OCI-LY1 (cell line): ENCODE measurements around the gene CLCN7.

ENCODE experiments used
- H2AFZ ChIP-seq: fragments of 200-600 bp; sonication (generic), shearing (Covaris generic); 2 replicates; pipeline ENCODE4 v1.6.0; 2014; ENCODE audit warnings: antibody characterized with exemption, mild to moderate bottlenecking, low read length
- H3F3A ChIP-seq: fragments of 200-600 bp; sonication (generic), shearing (Covaris generic); 2 replicates; pipeline ENCODE4 v1.6.0; 2014; ENCODE audit warnings: mild to moderate bottlenecking, antibody characterized with exemption, low read length, moderate library complexity; ENCODE audit not compliant: insufficient read depth
- H3K27ac ChIP-seq: fragments of 200-600 bp; sonication (generic); 2 replicates; pipeline ENCODE4 v1.5.1; 2014; ENCODE audit warnings: low read length, mixed run types, mild to moderate bottlenecking, low read depth; ENCODE audit not compliant: poor library complexity, severe bottlenecking
- H3K27me3 ChIP-seq: fragments of 200-600 bp; sonication (generic); 2 replicates; pipeline ENCODE4 v1.6.0; 2014; ENCODE audit warnings: antibody characterized with exemption, mild to moderate bottlenecking, low read length, moderate library complexity; ENCODE audit not compliant: insufficient read depth
- H3K36me3 ChIP-seq: fragments of 200-600 bp; sonication (generic); 2 replicates; pipeline ENCODE4 v1.6.1; 2014; ENCODE audit warnings: mild to moderate bottlenecking, antibody characterized with exemption, low read length, moderate library complexity, mixed read lengths; ENCODE audit not compliant: insufficient read depth
- H3K4me1 ChIP-seq: fragments of 200-600 bp; sonication (generic); 2 replicates; pipeline ENCODE4 v1.5.1; 2014; ENCODE audit warnings: mild to moderate bottlenecking, low read length, moderate library complexity; ENCODE audit not compliant: insufficient read depth, severe bottlenecking
- H3K4me2 ChIP-seq: fragments of 200-600 bp; sonication (generic), shearing (Covaris generic); 2 replicates; pipeline ENCODE4 v1.6.1; 2014; ENCODE audit warnings: low read length
- H3K4me3 ChIP-seq: fragments of 200-600 bp; sonication (generic); 2 replicates; pipeline ENCODE4 v1.5.1; 2014; ENCODE audit warnings: low read length, low read depth, mild to moderate bottlenecking, mixed read lengths; ENCODE audit not compliant: poor library complexity, severe bottlenecking
- H3K79me2 ChIP-seq: fragments of 200-600 bp; shearing (Covaris generic); 2 replicates; pipeline ENCODE4 v1.6.1; 2016; ENCODE audit warnings: mixed run types, low read length, mixed read lengths; ENCODE audit not compliant: insufficient read depth
- H3K9ac ChIP-seq: fragments of 200-600 bp; sonication (generic), shearing (Covaris generic); 2 replicates; pipeline ENCODE4 v1.6.1; 2014; ENCODE audit warnings: mild to moderate bottlenecking, low read length, mixed read lengths
- H3K9me2 ChIP-seq: fragments of 200-600 bp; sonication (generic), shearing (Covaris generic); 2 replicates; pipeline ENCODE4 v1.6.1; 2014; ENCODE audit warnings: low read depth, mild to moderate bottlenecking, low read length, mixed read lengths
- H3K9me3 ChIP-seq: fragments of 200-600 bp; shearing (Covaris generic); 2 replicates; pipeline ENCODE4 v1.6.1; 2014; ENCODE audit warnings: low read length, mixed read lengths
- H4K20me1 ChIP-seq: fragments of 200-600 bp; sonication (generic), shearing (Covaris generic); 2 replicates; pipeline ENCODE4 v1.6.0; 2016; ENCODE audit warnings: mild to moderate bottlenecking, low read length; ENCODE audit not compliant: insufficient read depth
- EZH2 ChIP-seq: fragments of 200-600 bp; sonication (generic), shearing (Covaris generic); IDR thresholded peaks from 2 replicates; pipeline ENCODE4 v1.8.0; 2017; ENCODE audit warnings: borderline replicate concordance, mixed run types, mild to moderate bottlenecking, antibody characterized with exemption, low read length, moderate library complexity, mixed read lengths
- TF ChIP-seq, protein P1 (sequence below): fragments of 200-600 bp; sonication (generic), shearing (Covaris generic); IDR thresholded peaks from 2 replicates; pipeline ENCODE4 v1.5.1; 2017; ENCODE audit warnings: mild to moderate bottlenecking, antibody characterized with exemption, low read length, moderate library complexity, mixed read lengths

CLCN7 gene

DNA sequence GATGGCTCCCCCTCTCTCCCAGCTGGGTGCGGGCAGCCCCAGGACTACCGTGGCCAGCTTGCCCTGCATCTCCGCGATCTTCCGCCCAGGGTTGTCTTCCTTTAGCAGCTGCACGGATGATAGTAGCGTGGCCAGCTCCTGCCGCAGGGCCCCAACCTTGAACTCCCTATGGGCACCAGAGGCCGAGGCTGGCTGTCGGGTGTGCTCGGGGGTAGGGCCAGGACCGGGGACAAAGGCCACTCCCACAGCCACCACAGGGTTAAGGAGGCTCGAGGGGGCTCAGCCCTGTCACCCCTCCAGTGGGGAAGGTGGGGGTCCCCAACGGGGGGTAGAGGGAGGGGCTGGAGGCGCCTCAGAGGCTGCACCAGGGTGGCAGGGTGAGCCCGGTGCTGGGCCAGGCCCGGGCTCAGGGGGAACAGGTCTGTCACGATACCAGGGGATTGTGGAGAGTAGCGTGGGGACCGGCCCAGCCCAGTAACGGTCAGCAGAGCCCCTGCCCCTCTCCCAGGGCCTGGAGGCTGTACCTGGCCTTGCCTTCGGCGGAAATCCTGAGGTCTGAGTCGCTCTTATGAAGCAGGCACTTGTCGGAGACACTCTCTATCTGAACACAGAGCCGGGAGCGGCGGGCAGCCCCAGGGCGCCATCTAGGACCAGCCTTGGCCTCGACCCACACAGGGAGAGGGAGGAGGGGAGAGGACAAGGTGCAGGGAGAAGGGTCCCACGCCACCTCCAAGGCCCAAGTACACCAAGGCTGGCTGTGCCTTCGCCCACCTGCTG is 38.7 kb downstream of the CLCN7 start:
- no peaks in the 10 kb centered on the region; the same call in 1 of the 2 replicates for H3K27me3 ChIP-seq
- TF ChIP-seq EZH2: no peak
- TF ChIP-seq, protein P1, sequence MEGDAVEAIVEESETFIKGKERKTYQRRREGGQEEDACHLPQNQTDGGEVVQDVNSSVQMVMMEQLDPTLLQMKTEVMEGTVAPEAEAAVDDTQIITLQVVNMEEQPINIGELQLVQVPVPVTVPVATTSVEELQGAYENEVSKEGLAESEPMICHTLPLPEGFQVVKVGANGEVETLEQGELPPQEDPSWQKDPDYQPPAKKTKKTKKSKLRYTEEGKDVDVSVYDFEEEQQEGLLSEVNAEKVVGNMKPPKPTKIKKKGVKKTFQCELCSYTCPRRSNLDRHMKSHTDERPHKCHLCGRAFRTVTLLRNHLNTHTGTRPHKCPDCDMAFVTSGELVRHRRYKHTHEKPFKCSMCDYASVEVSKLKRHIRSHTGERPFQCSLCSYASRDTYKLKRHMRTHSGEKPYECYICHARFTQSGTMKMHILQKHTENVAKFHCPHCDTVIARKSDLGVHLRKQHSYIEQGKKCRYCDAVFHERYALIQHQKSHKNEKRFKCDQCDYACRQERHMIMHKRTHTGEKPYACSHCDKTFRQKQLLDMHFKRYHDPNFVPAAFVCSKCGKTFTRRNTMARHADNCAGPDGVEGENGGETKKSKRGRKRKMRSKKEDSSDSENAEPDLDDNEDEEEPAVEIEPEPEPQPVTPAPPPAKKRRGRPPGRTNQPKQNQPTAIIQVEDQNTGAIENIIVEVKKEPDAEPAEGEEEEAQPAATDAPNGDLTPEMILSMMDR: no peak
- H3K4me2 ChIP-seq: no peak overlapping the region
- H3K36me3 ChIP-seq: no peaks in the 10 kb centered on the region
- no peaks in the 10 kb centered on the region for H3F3A ChIP-seq
- H3K9me3 ChIP-seq: no peaks in the 10 kb centered on the region
- H3K9ac ChIP-seq: no peak overlapping the region
- H3K9me2 ChIP-seq: no peaks in the 10 kb centered on the region
- H3K4me3 ChIP-seq: no peak overlapping the region
- H3K79me2 ChIP-seq: no peaks in the 10 kb centered on the region
- no peaks in the 10 kb centered on the region for H3K4me1 ChIP-seq
- H3K27ac ChIP-seq: no peak overlapping the region
- no peaks in the 10 kb centered on the region for H4K20me1 ChIP-seq
- no peak overlapping the region for H2AFZ ChIP-seq

- TF ChIP-seq, protein P1: no peak
- TF ChIP-seq EZH2: no peak
Observed at GRCh38 chr16:1434644-1435592, 39.9 kb downstream of the CLCN7 start.

DNA sequence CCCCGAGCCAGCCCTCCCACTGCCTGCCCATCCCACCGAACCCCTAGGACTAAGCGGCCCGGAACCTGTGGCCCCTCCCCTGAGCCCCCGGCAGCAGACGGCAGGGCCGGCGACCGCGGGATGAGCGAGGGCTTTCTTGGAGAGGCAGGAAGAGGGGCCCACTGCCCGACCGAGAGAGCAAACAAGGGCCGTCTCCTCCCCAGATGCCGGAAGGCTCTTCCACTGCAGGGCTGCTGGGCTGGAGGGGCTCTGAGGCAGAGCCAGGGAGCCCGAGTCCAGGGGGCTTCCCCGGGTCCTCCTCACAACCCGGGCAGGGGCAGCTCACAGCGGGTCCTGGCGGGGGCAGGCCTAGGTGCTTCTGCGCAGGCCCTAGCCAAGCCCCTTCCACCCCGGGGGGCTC is 41.1 kb downstream of the CLCN7 start:
- TF ChIP-seq EZH2: no peak
- TF ChIP-seq, protein P1: no peak
- Histone ChIP-seq H3K4me1 (no peaks in the 10 kb centered on the region), H3K27ac (no peak overlapping the region)

More at GRCh38 chr16:1434644-1435592, 39.9 kb downstream of the CLCN7 start:
- H3K9me3 ChIP-seq: no peaks in the 10 kb centered on the region
- H3K27me3 ChIP-seq: no peaks in the 10 kb centered on the region; the same call in 1 of the 2 replicates
- H3K27ac ChIP-seq: no peak overlapping the region
- H3K4me2 ChIP-seq: no peak overlapping the region
- H3F3A ChIP-seq: no peaks in the 10 kb centered on the region
- no peaks in the 10 kb centered on the region for H3K4me1 ChIP-seq
- no peaks in the 10 kb centered on the region for H3K9me2 ChIP-seq
- no peaks in the 10 kb centered on the region for H4K20me1 ChIP-seq
- H3K79me2 ChIP-seq: no peaks in the 10 kb centered on the region
- no peak overlapping the region for H3K9ac ChIP-seq
- no peak overlapping the region for H3K4me3 ChIP-seq
- no peaks in the 10 kb centered on the region for H3K36me3 ChIP-seq
- H2AFZ ChIP-seq: no peak overlapping the region

More for the DNA sequence above, 41.1 kb downstream of the CLCN7 start:
- Histone ChIP-seq H3F3A (no peaks in the 10 kb centered on the region), H4K20me1 (no peaks in the 10 kb centered on the region), H3K4me2 (no peak overlapping the region), H3K4me3 (no peak overlapping the region), H3K9ac (no peak overlapping the region), H3K27me3 (no peaks in the 10 kb centered on the region; the same call in 1 of the 2 replicates), H3K9me3 (no peaks in the 10 kb centered on the region), H3K79me2 (no peaks in the 10 kb centered on the region), H2AFZ (no peak overlapping the region), H3K9me2 (no peaks in the 10 kb centered on the region), H3K36me3 (no peaks in the 10 kb centered on the region)
